ENCODE results near the gene ATM. TPM values are rescaled to one million over a fixed set of nuclear protein-coding genes. Genes with fewer than 3 reads are reported as not detected.
"Not testable (repeated sequence)": the region's sequence is repeated elsewhere in the genome, so short reads cannot be mapped to it uniquely, and the experiment has no call there.

The ATM gene
- total and polyA plus RNA-seq, 2 donors (not counting 1 experiment from before 2014, with no cell fraction given), result 37.5 to 123 TPM

DNA sequence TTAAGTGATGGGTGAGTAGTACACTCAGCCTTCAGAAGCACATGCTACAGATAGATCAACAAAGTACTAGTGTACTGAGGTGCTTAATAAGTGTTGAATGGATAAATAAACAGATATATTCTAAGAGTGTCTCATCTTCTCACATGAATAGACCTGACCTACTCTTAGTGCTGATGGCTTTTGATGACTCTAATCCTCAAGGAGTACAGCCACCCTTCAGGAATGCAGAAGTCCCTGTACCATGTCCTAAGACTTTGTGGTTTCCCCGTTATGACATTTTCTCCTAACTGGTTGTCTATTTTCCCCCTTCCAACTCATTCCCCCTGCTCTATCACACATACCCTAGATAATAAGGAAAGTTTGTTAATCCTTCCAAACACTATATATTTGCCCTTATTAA lies 182.8 kb downstream of the ATM start:
- TF ChIP-seq, protein P1, sequence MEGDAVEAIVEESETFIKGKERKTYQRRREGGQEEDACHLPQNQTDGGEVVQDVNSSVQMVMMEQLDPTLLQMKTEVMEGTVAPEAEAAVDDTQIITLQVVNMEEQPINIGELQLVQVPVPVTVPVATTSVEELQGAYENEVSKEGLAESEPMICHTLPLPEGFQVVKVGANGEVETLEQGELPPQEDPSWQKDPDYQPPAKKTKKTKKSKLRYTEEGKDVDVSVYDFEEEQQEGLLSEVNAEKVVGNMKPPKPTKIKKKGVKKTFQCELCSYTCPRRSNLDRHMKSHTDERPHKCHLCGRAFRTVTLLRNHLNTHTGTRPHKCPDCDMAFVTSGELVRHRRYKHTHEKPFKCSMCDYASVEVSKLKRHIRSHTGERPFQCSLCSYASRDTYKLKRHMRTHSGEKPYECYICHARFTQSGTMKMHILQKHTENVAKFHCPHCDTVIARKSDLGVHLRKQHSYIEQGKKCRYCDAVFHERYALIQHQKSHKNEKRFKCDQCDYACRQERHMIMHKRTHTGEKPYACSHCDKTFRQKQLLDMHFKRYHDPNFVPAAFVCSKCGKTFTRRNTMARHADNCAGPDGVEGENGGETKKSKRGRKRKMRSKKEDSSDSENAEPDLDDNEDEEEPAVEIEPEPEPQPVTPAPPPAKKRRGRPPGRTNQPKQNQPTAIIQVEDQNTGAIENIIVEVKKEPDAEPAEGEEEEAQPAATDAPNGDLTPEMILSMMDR (conservative IDR thresholded peaks at IDR 0.05 in 1 of 2, IDR thresholded peaks at IDR 0.05 in 1 of 2; ENCODE audit: low read depth in 1 of 2, low read length in 2 of 2), result no peak
- no peak for TF ChIP-seq EZH2 (IDR thresholded peaks at IDR 0.05; ENCODE audit: low read length, missing control alignments)
- no peak overlapping the region for H3K9ac ChIP-seq (ENCODE audit: insufficient read depth, low read length)
- H3K9me3 ChIP-seq (ENCODE audit: control insufficient read depth, insufficient read depth, low read depth, low read length), result no peaks in the 10 kb centered on the region
- peak in 1 of 2 donors; percentile 5 for DNase-seq (ENCODE audit: low read depth in 2 of 2)
- H2AFZ ChIP-seq (ENCODE audit: low read length), result no peak overlapping the region
- no peak overlapping the region for H3K27ac ChIP-seq (ENCODE audit: insufficient read depth, low read length)
- H3K79me2 ChIP-seq (ENCODE audit: control insufficient read depth, insufficient read depth, low read length), result no peaks in the 10 kb centered on the region
- H3K27me3 ChIP-seq (ENCODE audit: control insufficient read depth, insufficient read depth, low read length), result no peaks in the 10 kb centered on the region
- H3K4me1 ChIP-seq (ENCODE audit: control insufficient read depth, extremely low read depth, insufficient read depth, low read length), result no peaks in the 10 kb centered on the region
- H4K20me1 ChIP-seq (ENCODE audit: control insufficient read depth, extremely low read depth, insufficient read depth, low read length), result no peaks in the 10 kb centered on the region
- no peaks in the 10 kb centered on the region for H3K36me3 ChIP-seq (ENCODE audit: control insufficient read depth, insufficient read depth, low read length)
- H3K4me2 ChIP-seq (ENCODE audit: extremely low read depth, insufficient read depth, low read length), result no peak overlapping the region
- H3K4me3 ChIP-seq (replicated peaks in 1 of 4; ENCODE audit: control extremely low read depth in 1 of 4, insufficient read depth in 1 of 4, low read depth in 3 of 4, low read length in 4 of 4), result no peak overlapping the region

DNA sequence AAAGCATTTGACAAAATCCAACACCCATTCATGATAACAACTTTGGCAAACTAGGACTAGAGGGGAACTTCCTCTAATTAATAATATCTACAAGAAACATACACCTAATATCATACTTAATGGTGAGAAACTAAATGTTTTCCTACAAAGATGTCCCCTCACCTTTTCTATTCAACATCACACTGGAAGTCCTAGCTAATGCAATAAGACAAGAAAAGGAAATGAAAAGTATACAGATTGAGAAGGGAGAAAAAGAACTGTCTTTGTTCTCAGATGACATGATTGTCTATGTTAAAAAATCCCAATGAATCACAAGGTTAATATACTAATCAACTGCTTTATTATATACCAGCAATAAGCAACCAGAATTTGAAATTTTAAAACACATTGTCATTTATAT lies 192.1 kb downstream of the ATM start:
- Histone ChIP-seq H3K27me3 (ENCODE audit: control insufficient read depth, insufficient read depth, low read length) (no peaks in the 10 kb centered on the region), H3K79me2 (ENCODE audit: control insufficient read depth, insufficient read depth, low read length) (no peaks in the 10 kb centered on the region), H4K20me1 (ENCODE audit: control insufficient read depth, extremely low read depth, insufficient read depth, low read length) (no peaks in the 10 kb centered on the region), H3K9ac (ENCODE audit: insufficient read depth, low read length) (no peak overlapping the region), H3K9me3 (ENCODE audit: control insufficient read depth, insufficient read depth, low read depth, low read length) (no peaks in the 10 kb centered on the region), H3K27ac (ENCODE audit: insufficient read depth, low read length) (no peak overlapping the region), H3K4me1 (ENCODE audit: control insufficient read depth, extremely low read depth, insufficient read depth, low read length) (no peaks in the 10 kb centered on the region), H3K36me3 (ENCODE audit: control insufficient read depth, insufficient read depth, low read length) (no peaks in the 10 kb centered on the region), H2AFZ (ENCODE audit: low read length) (no peak overlapping the region), H3K4me3 (replicated peaks in 1 of 4; ENCODE audit: control extremely low read depth in 1 of 4, insufficient read depth in 1 of 4, low read depth in 3 of 4, low read length in 4 of 4) (no peak overlapping the region), H3K4me2 (ENCODE audit: extremely low read depth, insufficient read depth, low read length) (no peak overlapping the region)
- no peak for TF ChIP-seq EZH2 (IDR thresholded peaks at IDR 0.05; ENCODE audit: low read length, missing control alignments)
- DNase-seq (ENCODE audit: low read depth in 2 of 2), result no peak

DNA sequence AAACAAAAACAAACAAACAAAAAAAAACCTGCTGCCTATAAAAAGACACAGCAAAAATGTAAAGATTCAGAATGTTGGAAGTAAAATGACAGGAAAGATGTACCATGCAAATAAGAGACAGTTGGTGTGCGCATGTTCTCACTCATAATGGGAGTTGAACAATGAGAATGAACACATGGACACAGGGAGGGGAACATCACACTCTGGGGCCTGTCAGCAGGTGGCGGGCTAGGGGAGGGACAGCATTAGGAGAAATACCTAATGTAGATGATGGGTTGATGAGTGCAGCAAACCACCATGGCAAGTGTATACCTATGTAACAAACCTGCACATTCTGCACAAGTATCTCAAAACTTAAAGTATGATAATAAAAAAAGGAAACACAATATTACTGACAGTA lies 194.7 kb downstream of the ATM start:
- not testable (repeated sequence) for H4K20me1 ChIP-seq (ENCODE audit: control insufficient read depth, extremely low read depth, insufficient read depth, low read length); DNase-seq (ENCODE audit: low read depth in 2 of 2); H2AFZ ChIP-seq (ENCODE audit: low read length); H3K9me3 ChIP-seq (ENCODE audit: control insufficient read depth, insufficient read depth, low read depth, low read length); H3K36me3 ChIP-seq (ENCODE audit: control insufficient read depth, insufficient read depth, low read length); H3K79me2 ChIP-seq (ENCODE audit: control insufficient read depth, insufficient read depth, low read length); H3K4me3 ChIP-seq (replicated peaks in 1 of 4; ENCODE audit: control extremely low read depth in 1 of 4, insufficient read depth in 1 of 4, low read depth in 3 of 4, low read length in 4 of 4); H3K27me3 ChIP-seq (ENCODE audit: control insufficient read depth, insufficient read depth, low read length); H3K4me2 ChIP-seq (ENCODE audit: extremely low read depth, insufficient read depth, low read length); H3K27ac ChIP-seq (ENCODE audit: insufficient read depth, low read length); H3K4me1 ChIP-seq (ENCODE audit: control insufficient read depth, extremely low read depth, insufficient read depth, low read length); H3K9ac ChIP-seq (ENCODE audit: insufficient read depth, low read length)
- TF ChIP-seq, protein P1 (conservative IDR thresholded peaks at IDR 0.05 in 1 of 2, IDR thresholded peaks at IDR 0.05 in 1 of 2; ENCODE audit: low read depth in 1 of 2, low read length in 2 of 2), result peak in 1 of 2 donors; percentile 8

Other genes with a start within 250 kb of the ATM start
- gene CUL5, start 214.2 kb upstream of the ATM start, total RNA-seq, result 28.2 and 31.3 TPM in 2 replicates
- gene CUL5, start 214.2 kb upstream of the ATM start, polyA plus RNA-seq, result 16.7 and 22.9 TPM in 2 replicates
- 91.4 and 138 TPM in 2 replicates for gene ACAT1, start 101.5 kb upstream of the ATM start, total RNA-seq
- gene ACAT1, start 101.5 kb upstream of the ATM start, polyA plus RNA-seq, result 128 and 138 TPM in 2 replicates
- 11.0 and 12.7 TPM in 2 replicates for gene NPAT, start 429 bp upstream of the ATM start, total RNA-seq
- 10.2 and 10.9 TPM in 2 replicates for gene NPAT, start 429 bp upstream of the ATM start, polyA plus RNA-seq
- 1.8 and 2.3 TPM in 2 replicates for gene C11orf65, start 244.5 kb downstream of the ATM start, total RNA-seq
- 0.54 and 0.75 TPM in 2 replicates for gene C11orf65, start 244.5 kb downstream of the ATM start, polyA plus RNA-seq